Hepatocyte (in vitro differentiated cells): ENCODE measurements around the gene GPR32. TPM values are rescaled to one million over a fixed set of nuclear protein-coding genes. Genes with fewer than 3 reads are reported as not detected.
"Not testable (repeated sequence)": the region's sequence is repeated elsewhere in the genome, so short reads cannot be mapped to it uniquely, and the experiment has no call there.

Experiments used
- DNase-seq: peaks from one replicate; pipeline ENCODE4 v3.0.0-alpha.2; 2016; ENCODE audit warnings: low spot score
- H2AFZ ChIP-seq: fragments of 200-600 bp; sonication (generic); 2 replicates; pipeline ENCODE4 v1.6.0; 2016; ENCODE audit warnings: antibody characterized with exemption, mild to moderate bottlenecking
- H3K27ac ChIP-seq: fragments of 200-600 bp; sonication (generic); 2 replicates; pipeline ENCODE4 v1.5.1; 2016; ENCODE audit warnings: mild to moderate bottlenecking
- H3K27me3 ChIP-seq: fragments of 200-600 bp; sonication (generic); 2 replicates; pipeline ENCODE4 v1.6.1; 2016
- H3K36me3 ChIP-seq: fragments of 200-600 bp; sonication (generic); replicated peaks from 2 replicates; pipeline ENCODE4 v1.5.1; 2016; ENCODE audit warnings: low read depth; ENCODE audit not compliant: insufficient read depth
- H3K4me1 ChIP-seq: fragments of 200-600 bp; sonication (generic); 2 replicates; pipeline ENCODE4 v1.5.1; 2016; ENCODE audit warnings: mild to moderate bottlenecking, moderate library complexity; ENCODE audit not compliant: insufficient read depth
- H3K4me2 ChIP-seq: fragments of 200-600 bp; sonication (generic); 2 replicates; pipeline ENCODE4 v1.6.0; 2016
- H3K4me3 ChIP-seq: fragments of 200-600 bp; sonication (generic); 2 replicates; pipeline ENCODE4 v1.5.1; 2016; ENCODE audit warnings: mild to moderate bottlenecking
- H3K79me2 ChIP-seq: fragments of 200-600 bp; sonication (generic); 2 replicates; pipeline ENCODE4 v1.6.0; 2017; ENCODE audit warnings: mild to moderate bottlenecking
- H3K9me2 ChIP-seq: fragments of 200-600 bp; sonication (generic); replicated peaks from 2 replicates; pipeline ENCODE4 v1.6.0; 2017; ENCODE audit warnings: mild to moderate bottlenecking; ENCODE audit not compliant: insufficient read depth
- H3K9me3 ChIP-seq: fragments of 200-600 bp; sonication (generic); 2 replicates; pipeline ENCODE4 v1.5.1; 2016; ENCODE audit warnings: low read depth, mild to moderate bottlenecking
- H4K20me1 ChIP-seq: fragments of 200-600 bp; sonication (generic); 2 replicates; pipeline ENCODE4 v1.6.0; 2016; ENCODE audit warnings: mild to moderate bottlenecking; ENCODE audit not compliant: insufficient read depth, poor library complexity, severe bottlenecking
- EZH2 ChIP-seq: fragments of 200-600 bp; sonication (generic); IDR thresholded peaks from 2 replicates; pipeline ENCODE4 v1.6.1; 2016; ENCODE audit warnings: antibody characterized with exemption, mild to moderate bottlenecking, borderline replicate concordance
- EZH2phosphoT487 ChIP-seq: fragments of 200-600 bp; sonication (generic); IDR thresholded peaks from one replicate; pipeline ENCODE4 v1.6.1; 2018; ENCODE audit warnings: antibody characterized with exemption, mild to moderate bottlenecking, low read depth, moderate library complexity; ENCODE audit not compliant: unreplicated experiment, severe bottlenecking
- WGBS: methylation state at CpG from one replicate; pipeline ENCODE4 v1.1.6; 2016; ENCODE audit warnings: low lambda C conversion rate; ENCODE audit errors: missing lambda C conversion rate; 5-methylcytosine and 5-hydroxymethylcytosine counted together
- polyA plus RNA-seq: library from polyadenylated mRNA; unstranded; fragments of >200 nt; fragmentation: Nextera tagmentation; extraction: Ambion mirVana; gene quantifications from 2 replicates; pipeline ENCODE4 v1.2.1, GENCODE V29; 2016
- total RNA-seq: library from RNA; depleted of rRNA; stranded (reverse); fragments of >200 nt; gene quantifications from 2 replicates; pipeline ENCODE4 v1.2.3, GENCODE V29; 2014
- TF ChIP-seq, protein P1 (sequence below): fragments of 200-600 bp; sonication (generic); IDR thresholded peaks from 2 replicates; pipeline ENCODE4 v1.5.1; 2016; ENCODE audit warnings: antibody characterized with exemption, mild to moderate bottlenecking; ENCODE audit not compliant: poor library complexity

GPR32 gene, protein sequence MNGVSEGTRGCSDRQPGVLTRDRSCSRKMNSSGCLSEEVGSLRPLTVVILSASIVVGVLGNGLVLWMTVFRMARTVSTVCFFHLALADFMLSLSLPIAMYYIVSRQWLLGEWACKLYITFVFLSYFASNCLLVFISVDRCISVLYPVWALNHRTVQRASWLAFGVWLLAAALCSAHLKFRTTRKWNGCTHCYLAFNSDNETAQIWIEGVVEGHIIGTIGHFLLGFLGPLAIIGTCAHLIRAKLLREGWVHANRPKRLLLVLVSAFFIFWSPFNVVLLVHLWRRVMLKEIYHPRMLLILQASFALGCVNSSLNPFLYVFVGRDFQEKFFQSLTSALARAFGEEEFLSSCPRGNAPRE
- total RNA-seq (not detected in 2 replicates), polyA plus RNA-seq (not detected in 2 replicates)

DNA sequence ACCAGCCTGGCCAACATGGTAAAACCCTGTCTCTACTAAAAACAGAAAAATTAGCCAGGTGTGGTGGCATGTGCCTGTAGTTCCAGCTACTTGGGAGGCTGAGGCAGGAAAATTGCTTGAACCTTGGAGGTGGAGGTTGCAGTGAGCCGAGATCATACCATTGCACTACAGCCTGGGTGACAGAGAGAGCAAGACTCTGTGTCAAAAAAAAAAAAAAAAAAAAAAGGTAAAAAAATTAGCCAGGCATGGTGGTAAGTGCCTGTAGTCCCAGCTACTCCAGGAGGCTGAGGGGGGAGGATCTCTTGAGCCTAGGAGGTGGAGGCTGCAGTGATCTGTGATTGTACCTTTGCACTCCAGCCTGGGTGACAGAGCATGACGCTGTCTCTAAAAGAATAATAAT is at the start of gene GPR32:
TSS of gene GPR32 (plus strand) at position 301 of the 400 bp plus-strand sequence. CDS start 137 bp downstream, outside the sequence.
- DNase-seq, H2AFZ ChIP-seq, H4K20me1 ChIP-seq, H3K79me2 ChIP-seq, H3K9me2 ChIP-seq, H3K27ac ChIP-seq, H3K27me3 ChIP-seq, H3K4me2 ChIP-seq, H3K4me3 ChIP-seq, H3K9me3 ChIP-seq, H3K4me1 ChIP-seq, H3K36me3 ChIP-seq: not testable (repeated sequence)
- WGBS, result 62% methylated on average over 2 of the region's 2 CpGs

DNA sequence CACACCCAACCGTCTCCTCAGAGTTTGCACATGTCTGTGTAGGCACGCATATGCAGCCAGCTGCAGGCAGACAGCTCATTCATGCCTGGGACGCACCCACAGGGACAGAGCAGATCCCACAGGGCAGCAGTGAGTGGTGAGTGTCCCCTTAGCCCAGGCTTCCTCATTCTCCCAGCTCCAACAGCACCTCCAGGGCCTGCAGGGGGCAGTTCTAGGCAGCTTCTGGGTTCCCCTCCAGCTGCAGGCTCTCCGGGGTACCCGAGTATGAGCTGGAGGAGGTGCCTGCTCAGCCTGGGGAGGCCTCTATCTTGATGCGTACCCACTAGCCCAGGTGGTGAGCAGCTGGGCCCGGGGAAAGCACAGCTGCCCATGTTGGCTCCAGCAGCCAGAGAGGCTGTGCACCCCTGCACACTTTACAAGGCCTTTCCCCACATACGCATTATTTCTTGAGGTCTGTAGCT is 49.3 kb upstream of the GPR32 start:
- Histone ChIP-seq H3K27me3 (peaks cover 47% of the 10 kb centered on the region), H3K27ac (no peak overlapping the region), H3K9me2 (no peaks in the 10 kb centered on the region), H3K79me2 (peaks cover 3% of the 10 kb centered on the region), H2AFZ (no peak overlapping the region), H3K4me1 (peaks cover 9% of the 10 kb centered on the region), H4K20me1 (no peaks in the 10 kb centered on the region), H3K4me3 (no peak overlapping the region), H3K36me3 (no peaks in the 10 kb centered on the region), H3K9me3 (no peaks in the 10 kb centered on the region), H3K4me2 (no peak overlapping the region)
- no peak for DNase-seq
- TF ChIP-seq EZH2 (no peak), EZH2phosphoT487 (no peak)
- TF ChIP-seq, protein P1, sequence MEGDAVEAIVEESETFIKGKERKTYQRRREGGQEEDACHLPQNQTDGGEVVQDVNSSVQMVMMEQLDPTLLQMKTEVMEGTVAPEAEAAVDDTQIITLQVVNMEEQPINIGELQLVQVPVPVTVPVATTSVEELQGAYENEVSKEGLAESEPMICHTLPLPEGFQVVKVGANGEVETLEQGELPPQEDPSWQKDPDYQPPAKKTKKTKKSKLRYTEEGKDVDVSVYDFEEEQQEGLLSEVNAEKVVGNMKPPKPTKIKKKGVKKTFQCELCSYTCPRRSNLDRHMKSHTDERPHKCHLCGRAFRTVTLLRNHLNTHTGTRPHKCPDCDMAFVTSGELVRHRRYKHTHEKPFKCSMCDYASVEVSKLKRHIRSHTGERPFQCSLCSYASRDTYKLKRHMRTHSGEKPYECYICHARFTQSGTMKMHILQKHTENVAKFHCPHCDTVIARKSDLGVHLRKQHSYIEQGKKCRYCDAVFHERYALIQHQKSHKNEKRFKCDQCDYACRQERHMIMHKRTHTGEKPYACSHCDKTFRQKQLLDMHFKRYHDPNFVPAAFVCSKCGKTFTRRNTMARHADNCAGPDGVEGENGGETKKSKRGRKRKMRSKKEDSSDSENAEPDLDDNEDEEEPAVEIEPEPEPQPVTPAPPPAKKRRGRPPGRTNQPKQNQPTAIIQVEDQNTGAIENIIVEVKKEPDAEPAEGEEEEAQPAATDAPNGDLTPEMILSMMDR, result no peak
- WGBS, result 47% methylated on average over 8 of the region's 8 CpGs

DNA sequence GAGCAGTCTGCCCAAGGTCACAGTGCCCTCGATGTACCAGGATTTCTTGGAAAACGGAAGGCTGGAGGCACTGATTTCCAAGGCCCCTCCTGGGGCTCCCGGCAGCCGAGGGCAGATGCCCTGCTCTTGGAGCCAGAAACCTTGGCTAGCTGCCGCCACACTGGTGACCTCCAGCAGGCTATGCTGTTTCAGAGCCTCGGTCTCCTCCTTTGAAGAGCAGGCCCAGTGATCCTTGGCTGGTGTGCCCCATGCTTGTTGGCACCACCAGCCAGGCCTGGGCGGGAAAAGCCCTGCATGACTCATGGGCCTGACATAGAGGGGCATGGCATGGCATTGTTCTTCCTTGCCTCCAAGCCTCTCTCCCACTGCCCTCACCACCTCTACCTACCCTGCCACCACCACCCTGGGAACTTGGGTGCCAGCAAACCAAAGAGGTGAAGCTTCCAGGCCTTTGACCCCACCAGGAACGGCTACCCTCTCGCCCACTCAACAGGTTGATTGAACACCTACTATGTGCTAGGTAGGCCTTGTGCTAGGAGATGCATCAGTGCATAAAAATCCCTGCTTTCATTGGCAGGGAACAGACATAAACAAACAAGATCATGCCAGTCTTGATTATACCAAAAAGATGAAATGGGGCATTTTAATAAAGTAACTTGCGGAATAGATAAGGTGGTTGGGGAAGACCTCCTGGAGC is 48.7 kb upstream of the GPR32 start:
- peaks cover 47% of the 10 kb centered on the region for H3K27me3 ChIP-seq
- H2AFZ ChIP-seq, result no peak overlapping the region
- H3K9me3 ChIP-seq, result no peaks in the 10 kb centered on the region

More for the DNA sequence above, 48.7 kb upstream of the GPR32 start:
- Histone ChIP-seq H3K36me3 (no peaks in the 10 kb centered on the region), H4K20me1 (no peaks in the 10 kb centered on the region), H3K9me2 (no peaks in the 10 kb centered on the region), H3K4me3 (no peak overlapping the region), H3K4me2 (no peak overlapping the region), H3K79me2 (peaks cover 6% of the 10 kb centered on the region), H3K4me1 (peaks cover 12% of the 10 kb centered on the region), H3K27ac (no peak overlapping the region)
- TF ChIP-seq, protein P1, result no peak
- TF ChIP-seq EZH2phosphoT487 (no peak), EZH2 (no peak)
- WGBS, result 81% methylated on average over 10 of the region's 10 CpGs
- DNase-seq, result no peak
